HEK293T (cell line): ENCODE data around the gene SIX3.

Source experiments
- BHLHE40 ChIP-seq: fragments of 450-650 bp; IDR thresholded peaks from 2 replicates; pipeline ENCODE4 v1.6.1; 2016; ENCODE audit warnings: mild to moderate bottlenecking, moderate library complexity, borderline replicate concordance
- ELF4 ChIP-seq: fragments of 450-650 bp; IDR thresholded peaks from 2 replicates; pipeline ENCODE4 v1.6.1; 2017; ENCODE audit warnings: antibody characterized with exemption
- FOXK2 ChIP-seq: fragments of 450-650 bp; IDR thresholded peaks from 2 replicates; pipeline ENCODE4 v1.6.1; 2016; ENCODE audit warnings: mild to moderate bottlenecking
- FOXM1 ChIP-seq: fragments of 450-650 bp; IDR thresholded peaks from 2 replicates; pipeline ENCODE4 v1.6.1; 2017; ENCODE audit warnings: mild to moderate bottlenecking, borderline replicate concordance
- HDGF ChIP-seq: fragments of 450-650 bp; IDR thresholded peaks from 2 replicates; pipeline ENCODE4 v1.6.1; 2017; ENCODE audit warnings: antibody characterized with exemption, borderline replicate concordance
- NFRKB ChIP-seq: fragments of 450-650 bp; IDR thresholded peaks from 2 replicates; pipeline ENCODE4 v1.6.1; 2016; ENCODE audit warnings: mild to moderate bottlenecking, moderate library complexity
- SP1 ChIP-seq: fragments of 450-650 bp; IDR thresholded peaks from 2 replicates; pipeline ENCODE4 v1.6.1; 2017
- SUZ12 ChIP-seq: fragments of 450-650 bp; IDR thresholded peaks from 2 replicates; pipeline ENCODE4 v1.6.1; 2016; ENCODE audit warnings: mild to moderate bottlenecking
- TARDBP ChIP-seq: fragments of 450-650 bp; IDR thresholded peaks from 2 replicates; pipeline ENCODE4 v1.6.1; 2016
- TF ChIP-seq, protein P1 (sequence below): fragments of 450-650 bp; IDR thresholded peaks from 2 replicates; pipeline ENCODE4 v1.6.1; 2016

DNA sequence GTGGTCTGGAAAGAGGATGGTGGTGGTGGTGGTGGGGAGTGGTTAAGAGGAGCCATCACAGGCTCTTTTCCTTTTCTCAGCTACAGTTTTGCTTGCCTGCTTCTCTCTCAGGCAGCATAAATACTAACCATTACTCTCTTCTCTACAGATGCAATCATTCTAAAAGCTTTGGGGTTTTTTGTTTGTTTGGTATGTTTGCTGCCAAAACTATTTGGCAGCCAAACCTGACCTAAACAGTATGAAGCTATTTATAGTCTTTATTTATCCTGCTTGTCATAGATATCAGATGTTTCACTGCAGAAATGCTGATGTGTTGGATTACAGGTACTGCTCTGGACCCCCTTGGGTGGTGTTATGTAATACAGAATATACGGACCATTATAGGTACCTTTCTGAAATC lies 15.3 kb downstream of the SIX3 start:
- no peak for TF ChIP-seq FOXK2
- no peak for TF ChIP-seq SUZ12
- no peak for TF ChIP-seq ELF4
- no peak for TF ChIP-seq HDGF
- TF ChIP-seq, protein P1, sequence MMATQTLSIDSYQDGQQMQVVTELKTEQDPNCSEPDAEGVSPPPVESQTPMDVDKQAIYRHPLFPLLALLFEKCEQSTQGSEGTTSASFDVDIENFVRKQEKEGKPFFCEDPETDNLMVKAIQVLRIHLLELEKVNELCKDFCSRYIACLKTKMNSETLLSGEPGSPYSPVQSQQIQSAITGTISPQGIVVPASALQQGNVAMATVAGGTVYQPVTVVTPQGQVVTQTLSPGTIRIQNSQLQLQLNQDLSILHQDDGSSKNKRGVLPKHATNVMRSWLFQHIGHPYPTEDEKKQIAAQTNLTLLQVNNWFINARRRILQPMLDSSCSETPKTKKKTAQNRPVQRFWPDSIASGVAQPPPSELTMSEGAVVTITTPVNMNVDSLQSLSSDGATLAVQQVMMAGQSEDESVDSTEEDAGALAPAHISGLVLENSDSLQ = no peak
- TF ChIP-seq SP1 = no peak
- no peak for TF ChIP-seq FOXM1
- TF ChIP-seq NFRKB = no peak
- TF ChIP-seq TARDBP = no peak
- no peak for TF ChIP-seq BHLHE40
